ENCODE results near the gene UBR1.
"Not testable (repeated sequence)": the region's sequence is repeated elsewhere in the genome, so short reads cannot be mapped to it uniquely, and the experiment has no call there.

UBR1 gene

DNA sequence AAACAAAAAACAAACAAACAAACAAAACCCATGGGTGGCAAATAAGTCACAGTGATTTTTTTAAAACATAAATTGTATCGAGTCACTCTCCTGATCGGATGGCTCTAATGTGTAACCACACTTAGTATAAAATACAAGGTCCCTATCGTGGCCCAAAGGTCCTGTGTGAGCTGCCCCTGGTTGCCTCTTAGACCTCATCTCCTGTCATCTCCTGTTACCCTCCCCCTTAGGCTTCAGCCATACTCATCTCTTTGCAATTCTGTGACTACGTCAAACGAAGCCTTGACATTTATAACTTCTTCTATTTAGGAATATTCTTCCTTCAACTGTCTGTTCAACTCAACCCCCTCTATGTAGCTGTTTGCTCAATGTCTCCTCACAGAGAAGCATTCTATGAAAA lies 141.4 kb downstream of the UBR1 start:
- DNase-seq: no peak

DNA sequence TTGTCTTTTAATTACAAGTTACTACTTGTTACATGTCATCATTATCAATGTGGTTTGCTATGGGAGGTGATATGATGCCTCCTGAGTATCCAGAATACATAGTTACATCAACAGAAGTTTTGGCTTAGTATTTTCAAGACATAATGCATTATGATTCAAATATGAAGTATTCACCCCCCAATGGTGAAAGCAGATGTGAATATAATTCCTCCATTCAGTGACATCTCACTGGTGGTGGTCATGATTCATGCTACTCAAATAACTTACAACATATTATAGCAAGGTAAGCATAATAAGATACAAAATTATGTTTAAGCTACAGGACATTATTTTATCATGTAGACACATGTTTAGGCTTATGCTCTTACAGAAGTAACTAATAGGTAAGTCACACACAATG lies 150.3 kb downstream of the UBR1 start:
- DNase-seq: no peak

DNA sequence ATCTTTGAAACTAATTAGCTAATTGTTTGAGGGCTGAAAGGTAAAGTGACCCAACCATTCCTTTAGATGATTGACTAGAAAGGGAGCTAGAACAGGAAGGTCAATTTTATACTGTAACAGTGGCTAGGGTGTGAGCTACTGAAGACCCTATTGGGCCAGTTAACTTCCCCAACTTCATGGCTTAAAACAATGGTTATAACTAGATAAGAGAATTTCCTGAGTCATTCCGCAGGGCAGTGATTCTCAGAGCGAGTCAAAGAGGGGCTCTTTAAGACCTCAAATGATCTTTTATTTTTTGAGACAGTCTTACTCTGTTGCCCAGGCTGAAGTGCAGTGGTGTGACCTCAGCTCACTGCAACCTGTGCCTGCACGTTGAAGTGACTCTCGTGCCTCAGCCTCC lies 151.5 kb downstream of the UBR1 start:
- peak; percentile 9 for DNase-seq

DNA sequence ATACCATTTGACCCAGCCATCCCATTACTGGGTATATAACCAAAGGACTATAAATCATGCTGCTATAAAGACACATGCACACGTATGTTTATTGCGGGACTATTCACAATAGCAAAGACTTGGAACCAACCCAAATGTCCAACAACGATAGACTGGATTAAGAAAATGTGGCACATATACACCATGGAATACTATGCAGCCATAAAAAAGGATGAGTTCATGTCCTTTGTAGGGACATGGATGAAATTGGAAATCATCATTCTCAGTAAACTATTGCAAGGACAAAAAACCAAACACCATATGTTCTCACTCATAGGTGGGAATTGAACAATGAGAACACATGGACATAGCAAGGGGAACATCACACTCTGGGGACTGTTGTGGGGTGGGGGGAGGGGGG lies 156.9 kb downstream of the UBR1 start:
- DNase-seq: not testable (repeated sequence)

DNA sequence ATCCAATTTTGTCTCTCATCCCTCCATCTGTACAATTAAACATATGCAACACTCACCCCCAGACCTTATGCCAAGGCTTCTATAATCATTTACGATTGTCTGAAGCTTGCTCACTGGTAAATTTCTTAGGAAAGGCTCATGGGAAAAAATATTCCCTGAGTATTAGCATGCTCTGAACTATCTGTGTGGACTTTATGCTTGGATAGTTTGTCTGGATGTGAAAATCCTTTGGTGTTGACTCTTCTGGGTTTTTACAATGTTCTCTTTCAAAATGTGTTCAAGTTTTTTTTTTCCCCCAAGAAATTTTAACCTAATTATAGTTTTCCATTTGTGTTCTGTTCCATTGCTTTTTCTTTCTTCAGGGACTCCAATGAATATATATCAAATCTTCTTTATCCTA lies 165.3 kb downstream of the UBR1 start:
- no peak for DNase-seq

DNA sequence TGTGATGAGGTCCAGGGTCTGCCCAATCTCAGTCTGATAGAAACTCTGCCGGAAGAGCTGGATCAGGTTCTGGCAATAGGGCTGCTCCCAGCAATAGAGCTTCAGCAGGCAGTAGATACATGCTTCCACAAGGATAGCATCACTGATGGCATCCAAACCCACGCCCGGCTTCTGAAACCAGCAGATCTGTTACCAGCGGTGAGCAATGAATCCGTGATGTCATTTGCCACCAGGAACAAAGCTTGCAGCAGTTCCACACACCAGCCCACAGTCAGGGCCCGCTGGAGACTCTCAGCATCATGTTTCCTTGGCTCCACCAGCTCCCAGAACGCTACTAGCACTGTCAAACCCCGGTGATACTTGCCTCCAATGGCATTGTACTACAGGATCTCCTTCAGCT lies 166.0 kb downstream of the UBR1 start:
- DNase-seq: no peak

DNA sequence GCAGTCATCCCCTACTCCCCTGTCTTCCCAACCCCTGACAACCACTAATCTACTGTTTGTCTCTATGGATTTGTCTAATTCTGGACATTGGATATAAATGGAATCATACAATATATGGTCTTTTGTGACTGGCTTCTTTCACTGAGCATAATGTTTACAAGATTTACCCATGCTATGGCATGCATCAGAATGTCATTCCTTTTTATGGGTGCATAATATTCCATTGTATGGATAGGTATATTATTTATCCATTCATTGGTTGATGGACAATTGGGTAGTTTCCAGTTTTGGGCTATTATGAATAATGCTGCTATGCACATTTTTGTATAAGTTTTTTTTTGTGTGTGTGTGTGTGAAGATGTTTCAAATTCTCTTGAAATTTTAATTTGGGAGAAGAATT lies 168.7 kb downstream of the UBR1 start:
- DNase-seq: no peak

DNA sequence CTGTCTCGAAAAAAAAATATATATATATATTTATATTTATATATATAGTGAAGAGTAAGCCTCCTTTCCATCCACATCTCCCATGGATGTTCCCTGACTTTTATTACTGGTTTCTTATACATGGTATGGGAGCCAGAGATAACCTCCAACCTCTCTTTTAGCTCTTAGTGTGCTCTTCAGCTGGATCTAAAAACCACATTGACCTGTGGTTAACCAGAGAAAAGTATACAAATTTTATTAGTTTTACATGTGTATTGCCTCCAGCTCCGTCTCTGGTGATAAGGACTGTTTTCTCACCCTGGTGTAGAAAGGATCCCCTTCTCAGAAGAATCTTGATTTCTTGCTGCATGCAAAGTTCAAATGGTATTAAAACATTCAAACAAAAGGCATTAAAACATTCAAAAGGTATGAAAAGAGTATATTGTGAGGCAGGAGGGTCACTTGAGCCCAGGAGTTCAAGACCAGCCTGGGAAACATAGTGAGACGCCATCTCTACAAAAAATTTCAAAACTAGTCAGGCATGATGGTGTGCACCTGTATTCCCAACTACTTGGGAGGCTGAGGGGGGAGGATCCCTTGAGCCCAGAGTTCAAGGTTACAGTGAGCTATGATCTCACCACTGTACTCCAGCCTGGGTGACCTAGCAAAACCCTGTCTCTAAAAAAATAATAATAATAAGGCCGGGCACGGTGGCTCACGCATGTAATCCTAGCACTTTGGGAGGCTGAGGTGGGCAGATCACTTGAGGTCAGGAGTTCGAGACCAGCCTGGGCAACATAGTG lies 171.8 kb downstream of the UBR1 start:
- DNase-seq: peak; percentile 44

DNA sequence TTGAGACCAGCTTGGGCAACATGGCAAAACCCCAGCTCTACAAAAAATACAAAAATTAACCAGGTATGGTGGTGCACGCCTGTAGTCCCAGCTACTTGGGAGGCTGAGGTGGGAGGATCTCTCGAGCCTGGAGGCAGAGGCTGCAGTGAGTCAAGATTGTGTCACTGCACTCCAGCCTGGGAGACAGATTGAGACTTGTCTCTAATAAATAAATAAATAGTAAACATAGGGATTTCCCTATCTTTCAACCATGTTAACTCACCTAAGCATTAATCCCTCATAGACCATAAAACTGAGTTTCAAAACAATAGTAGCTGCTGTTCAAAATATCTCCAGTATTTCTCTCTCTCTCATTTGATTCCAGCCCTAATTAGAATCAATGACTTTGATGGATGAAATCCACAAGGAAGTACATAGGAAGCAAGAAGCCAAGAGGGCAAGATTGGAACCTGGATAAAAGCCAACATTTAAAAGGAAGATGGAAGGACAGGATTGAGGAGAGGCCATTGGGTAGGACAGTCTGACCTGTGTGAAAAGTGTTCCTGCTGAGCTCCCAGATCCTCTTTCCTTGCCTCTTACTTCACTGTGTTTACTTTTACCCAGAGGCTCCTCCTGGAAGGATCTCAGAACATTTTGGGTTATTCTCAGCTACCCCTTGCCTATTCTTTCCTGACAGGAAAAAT lies 172.9 kb downstream of the UBR1 start:
- no peak for DNase-seq

DNA sequence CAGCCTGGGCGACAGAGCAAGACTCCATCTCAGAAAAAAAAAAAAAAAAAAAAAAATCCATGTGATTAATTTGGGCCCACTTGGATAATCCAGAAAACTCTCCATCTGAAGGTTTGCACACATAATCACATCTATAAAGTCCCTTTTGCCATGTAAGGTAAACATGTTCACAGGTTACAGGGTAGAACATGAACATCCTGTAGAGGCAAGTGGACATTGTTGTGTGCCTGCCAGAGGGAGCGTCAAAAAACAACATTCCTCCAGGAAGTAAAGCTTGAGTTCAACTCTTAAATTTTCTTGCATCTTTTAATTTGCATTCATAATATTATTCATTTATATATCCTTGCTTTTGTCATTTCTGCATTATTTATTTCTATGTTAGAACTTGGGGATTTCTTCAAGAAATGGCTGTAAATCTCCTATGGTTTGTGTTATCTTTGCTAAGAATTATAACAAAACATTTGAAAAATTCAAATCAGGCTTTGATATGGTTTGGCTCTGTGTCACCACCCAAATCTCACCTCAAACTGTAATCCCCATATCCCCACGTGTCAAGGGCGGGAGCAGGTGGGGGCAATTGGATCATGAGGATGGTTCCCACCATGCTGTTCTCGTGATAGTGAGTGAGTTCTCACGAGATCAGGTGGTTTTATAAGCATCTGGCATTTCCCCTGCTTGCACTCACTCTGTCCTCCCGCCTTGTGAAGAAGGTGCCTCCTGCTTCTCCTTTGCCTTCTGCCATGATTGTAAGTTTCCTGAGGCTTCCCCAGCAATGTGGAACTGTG lies 173.9 kb downstream of the UBR1 start:
- no peak for DNase-seq

DNA sequence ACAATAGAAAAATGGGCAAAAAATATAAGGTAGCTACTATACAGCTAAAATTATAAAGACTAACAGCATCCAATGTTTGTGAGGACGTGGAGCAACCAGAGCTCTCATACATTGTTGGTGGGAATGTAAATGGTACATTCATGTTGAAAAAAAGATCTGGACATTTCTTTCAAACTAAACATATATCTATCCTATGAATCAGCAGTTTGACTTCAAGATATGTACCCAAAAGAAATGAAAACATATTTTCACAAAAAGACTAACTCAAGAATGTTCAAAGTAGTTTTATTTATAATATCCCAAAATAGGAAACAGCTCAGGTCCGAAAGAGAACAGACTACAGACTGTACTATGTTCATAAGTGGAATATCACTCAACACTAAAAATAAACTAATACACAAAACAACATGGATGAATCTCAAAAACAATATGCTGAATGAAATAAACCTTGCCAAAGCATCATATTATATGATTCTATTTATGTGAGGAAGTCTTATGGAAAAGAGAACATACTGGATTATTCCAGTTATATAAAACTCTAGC lies 176.5 kb downstream of the UBR1 start:
- no peak for DNase-seq

DNA sequence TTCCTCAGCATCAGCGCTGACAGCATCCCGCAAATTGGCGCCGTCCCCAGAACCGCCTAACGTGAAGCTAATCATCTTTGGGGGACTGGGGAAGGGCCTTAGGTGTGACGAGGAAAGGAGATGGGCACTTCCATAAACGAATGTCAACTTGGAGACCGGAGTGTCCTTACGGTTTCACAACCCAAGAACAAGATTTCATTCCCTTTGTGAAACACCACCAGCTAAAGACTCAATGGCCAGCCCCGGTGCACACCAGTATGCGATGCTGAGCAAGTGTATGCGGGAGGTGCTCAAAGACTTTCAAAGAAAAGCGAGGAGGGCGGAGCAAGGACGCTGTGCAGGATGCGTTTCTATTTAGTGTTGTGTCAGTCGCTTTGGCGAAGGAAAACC lies 184.5 kb downstream of the UBR1 start:
- DNase-seq: peak; percentile 43

DNA sequence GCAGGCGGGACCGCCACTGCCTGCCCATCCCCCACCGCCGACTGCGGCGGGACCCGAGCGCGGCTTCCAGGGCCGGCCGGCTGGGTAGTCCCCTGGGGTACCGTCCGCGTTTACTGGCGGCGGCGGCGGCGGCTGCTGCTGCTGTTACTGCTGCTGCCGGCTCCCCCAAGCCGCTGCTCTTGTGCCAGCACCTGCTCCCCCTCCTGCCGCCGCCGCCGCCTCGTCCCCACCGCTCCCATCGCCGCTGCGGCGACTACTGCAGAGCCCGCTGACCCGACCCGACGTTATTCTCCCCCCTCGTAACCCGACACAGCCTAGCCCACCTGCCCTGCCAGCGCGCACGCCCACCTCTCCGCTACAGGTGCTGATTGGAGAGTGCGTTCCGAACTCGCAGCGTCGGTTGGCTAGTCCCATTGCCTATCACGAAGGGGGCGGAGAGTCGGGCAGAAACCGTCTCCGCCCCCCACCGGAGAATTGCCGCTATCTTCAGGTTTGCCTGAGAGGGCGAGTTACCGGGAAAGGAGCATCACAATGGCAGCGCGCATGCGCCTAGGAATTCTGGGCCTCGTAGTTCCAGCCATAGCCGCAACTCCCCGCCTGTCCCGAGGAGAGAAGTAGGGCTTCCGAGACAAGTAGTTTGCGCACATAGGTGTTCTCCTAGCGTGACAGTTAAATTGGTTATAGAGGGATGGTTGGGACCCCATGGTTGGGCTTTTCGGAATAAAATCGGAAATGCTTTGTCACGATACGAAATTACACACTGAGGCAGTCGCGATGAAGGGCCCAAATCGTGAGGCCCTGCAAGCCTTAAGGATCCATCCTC lies 185.1 kb downstream of the UBR1 start, which contains the start of gene TTBK2:
TTBK2 (minus strand) TSS at position 260 of the 823 bp plus-strand sequence. CDS start 42,161 bp downstream, outside the sequence.
- DNase-seq: peak; percentile 99

DNA sequence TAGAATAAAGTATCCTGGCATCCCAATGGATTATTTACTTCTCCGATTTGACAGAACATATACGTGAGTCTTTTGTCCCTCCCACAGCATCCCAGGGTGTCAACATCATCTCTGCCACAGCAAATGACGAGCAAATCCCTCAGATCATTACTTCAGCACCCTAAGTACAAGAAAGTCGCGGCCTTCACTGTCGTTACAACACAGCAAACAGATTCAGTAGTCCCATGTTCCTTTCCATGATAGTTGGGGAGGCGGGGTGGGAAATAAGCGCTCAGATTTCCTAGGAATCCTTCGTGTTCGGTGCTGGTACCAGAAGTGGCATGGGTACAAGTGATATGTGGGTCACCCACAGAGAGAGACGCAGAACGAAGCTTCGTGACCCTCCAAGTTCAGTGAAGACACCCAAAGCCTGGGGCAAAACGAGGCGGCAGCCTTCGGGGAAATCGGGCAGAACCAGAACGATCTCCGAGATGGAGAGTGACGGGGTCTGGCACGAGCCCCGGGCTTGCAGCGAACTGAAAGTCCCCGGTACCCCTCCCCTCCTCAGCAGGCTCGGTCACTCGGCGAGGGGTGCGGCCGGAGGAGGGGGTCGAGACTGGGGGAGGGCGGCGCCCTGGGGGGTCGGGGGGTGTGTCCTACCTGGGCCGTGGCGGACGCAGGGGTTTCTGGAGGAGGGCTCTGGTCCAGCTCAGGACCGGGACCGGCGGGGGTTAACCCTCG lies 185.9 kb downstream of the UBR1 start:
- peak; percentile 43 for DNase-seq

DNA sequence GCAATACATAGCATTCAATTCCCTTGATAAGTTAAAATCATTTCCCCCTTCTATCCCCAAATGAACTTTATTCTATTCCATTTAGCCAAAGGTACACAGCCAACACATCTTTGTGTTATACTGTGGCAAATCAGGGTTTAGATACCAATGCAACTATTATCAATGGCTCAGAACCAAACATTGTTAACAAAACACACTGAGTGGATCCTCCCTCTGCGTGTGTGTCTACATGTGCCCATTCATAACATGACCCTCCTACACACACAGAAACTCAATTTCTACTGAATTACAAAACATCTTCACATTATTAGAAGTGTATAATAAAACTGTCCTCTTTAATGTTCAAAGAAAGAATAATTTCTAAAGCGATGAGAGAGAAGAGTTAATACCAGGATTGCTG lies 186.5 kb downstream of the UBR1 start:
- peak; percentile 5 for DNase-seq

DNA sequence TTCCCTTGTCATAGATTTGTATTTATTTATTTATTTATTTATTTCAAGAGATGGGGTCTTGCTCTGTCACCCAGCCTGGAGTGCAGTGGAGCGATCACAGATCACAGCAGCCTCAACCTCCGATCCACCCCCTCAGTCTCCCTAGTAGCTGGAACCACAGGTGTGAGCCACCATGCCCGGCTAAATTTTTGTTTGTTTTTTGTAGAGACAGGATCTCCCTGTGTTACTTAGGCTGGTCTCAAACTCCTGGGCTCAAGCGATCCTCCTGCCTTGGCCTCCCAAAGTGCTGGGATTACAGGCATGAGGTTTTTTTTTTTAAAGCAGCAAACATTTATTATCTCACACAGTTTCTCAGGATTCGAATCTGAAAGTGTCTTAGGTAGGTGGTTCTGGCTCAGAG lies 187.8 kb downstream of the UBR1 start:
- no peak for DNase-seq

DNA sequence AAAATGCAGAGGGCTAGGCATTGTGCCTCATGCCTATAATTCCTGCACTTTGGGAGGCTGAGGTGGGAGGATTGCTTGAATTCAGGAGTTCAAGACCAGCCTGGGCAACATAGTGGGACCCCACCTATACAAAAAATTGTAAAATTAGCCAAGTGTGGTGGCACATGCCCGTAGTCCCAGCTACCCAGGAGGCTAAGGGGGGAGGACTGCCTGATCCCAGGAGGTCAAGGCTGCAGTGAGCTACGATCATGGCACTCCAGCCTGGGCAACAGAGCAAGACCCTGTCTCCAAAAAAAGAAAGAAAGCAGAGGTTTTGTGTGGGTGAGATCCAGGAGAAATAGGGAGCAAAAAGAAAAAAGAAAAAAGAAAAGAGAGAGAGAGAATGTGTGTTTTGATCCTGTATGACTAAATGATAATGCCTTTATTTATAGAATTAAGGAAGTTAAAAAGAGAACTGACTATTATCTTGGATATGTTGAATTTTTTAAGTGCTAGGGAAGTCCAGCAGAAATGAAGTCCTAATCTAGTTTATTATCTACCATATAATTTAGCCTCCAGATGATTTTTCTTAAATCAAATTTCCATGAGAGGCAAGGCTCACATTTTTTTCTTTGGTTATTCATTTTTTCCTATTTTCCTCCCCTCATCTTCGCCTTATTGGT lies 190.1 kb downstream of the UBR1 start:
- no peak for DNase-seq

DNA sequence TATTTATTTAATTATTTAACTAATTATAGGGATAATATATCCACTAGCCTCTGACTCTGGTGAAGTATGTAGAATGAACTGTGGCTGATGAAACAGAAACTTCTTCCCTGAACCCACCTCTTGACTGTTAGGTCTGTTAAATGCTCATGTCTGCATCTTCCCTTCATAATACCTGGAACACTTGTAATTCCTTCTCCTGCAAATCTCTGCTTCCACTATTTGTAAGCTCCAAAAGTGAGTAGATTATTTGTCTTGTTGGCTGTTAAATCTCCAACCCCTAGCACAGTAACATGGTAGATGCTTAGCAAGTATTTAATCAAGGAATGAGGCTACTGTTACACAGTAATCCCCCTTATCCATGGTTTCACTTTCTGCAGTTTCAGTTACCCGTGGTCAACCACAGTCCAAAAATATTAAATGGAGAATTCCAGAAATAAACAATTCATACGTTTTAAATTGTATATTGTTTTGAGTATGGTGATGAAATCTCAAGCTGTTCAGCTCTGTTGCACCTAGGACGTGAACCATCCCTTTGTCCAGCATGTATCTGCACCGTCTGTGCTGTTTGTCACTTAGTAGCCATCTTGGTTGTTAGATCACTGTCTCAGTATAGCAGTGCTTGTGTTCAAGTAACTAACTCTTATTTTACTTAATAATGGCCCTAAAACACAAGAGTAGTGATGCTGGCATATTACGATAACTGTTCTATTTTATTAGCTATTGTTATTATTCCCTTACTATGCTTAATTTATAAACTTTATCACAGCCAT lies 190.9 kb downstream of the UBR1 start:
- DNase-seq: peak; percentile 31

DNA sequence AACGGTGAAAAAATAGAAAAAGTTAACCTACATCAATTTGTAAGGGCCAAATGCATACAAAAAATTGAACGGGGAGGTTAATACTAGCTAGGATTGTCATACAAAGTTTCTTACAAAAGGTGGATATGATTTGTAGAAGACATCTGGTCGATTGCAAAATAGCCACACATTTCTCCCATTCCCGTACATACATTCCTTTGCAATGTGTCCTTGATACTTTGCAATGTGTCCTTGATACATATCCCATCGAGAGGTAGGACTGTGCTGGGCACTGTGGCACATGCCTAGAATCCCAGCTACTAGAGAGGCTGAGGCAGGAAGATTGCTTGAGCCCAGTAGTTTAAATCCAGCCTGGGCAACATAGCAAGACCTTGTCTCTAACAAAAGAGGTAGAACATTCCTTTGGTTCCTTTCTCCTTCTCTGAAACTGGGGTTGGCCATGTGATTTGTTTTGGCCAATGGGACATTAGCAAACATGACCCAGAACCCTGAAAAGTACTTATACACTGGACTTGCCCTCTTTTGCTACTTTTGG lies 194.7 kb downstream of the UBR1 start:
- DNase-seq: no peak

DNA sequence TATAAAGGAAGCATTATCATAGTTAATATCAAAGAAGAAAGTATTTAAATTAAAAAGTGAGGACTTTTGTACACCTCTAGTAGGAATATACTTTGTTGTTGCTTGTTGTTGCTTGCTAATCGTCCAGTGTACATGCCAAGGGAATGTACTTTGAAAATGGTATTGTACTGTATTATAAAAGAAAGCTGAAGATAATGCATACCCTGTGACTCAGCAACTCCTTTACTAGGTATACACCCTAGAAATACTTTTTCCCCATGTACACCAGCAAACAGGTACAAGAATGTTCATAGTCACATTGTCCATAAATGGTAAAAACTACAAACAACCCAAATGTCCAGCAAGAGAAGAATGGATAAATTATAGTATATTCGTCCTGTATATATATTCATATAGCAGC lies 197.3 kb downstream of the UBR1 start:
- DNase-seq: peak; percentile 7
